ENCODE results near the gene KANSL1.
A peak's percentile ranks its signal among the peaks of the same experiment; 100 is the strongest.
"Not testable (repeated sequence)": the region's sequence is repeated elsewhere in the genome, so short reads cannot be mapped to it uniquely, and the experiment has no call there.

Gene KANSL1

GRCh38 chr17:46106966-46107644 lies 86.1 kb downstream of the KANSL1 start:
- no peaks in the 10 kb centered on the region for H3K9me3 ChIP-seq (ENCODE audit: control insufficient read depth, low read length)
- no peak overlapping the region for H3K9ac ChIP-seq (ENCODE audit: low read length)
- no peak overlapping the region for H2AFZ ChIP-seq (ENCODE audit: low read depth, low read length)
- no peak overlapping the region for H2AK5ac ChIP-seq (ENCODE audit: low read length, severe bottlenecking)
- no peak overlapping the region for H2BK5ac ChIP-seq (ENCODE audit: low read depth, low read length, poor library complexity, severe bottlenecking)
- H3K79me1 ChIP-seq (replicated peaks; ENCODE audit: low read length, poor library complexity, severe bottlenecking), result peaks cover 4% of the 10 kb centered on the region
- no peak overlapping the region for H3K23ac ChIP-seq (ENCODE audit: low read length in 2 of 2)
- no peak overlapping the region for H3K4me2 ChIP-seq (ENCODE audit: low read length, poor library complexity, severe bottlenecking)
- no peak overlapping the region for H4K91ac ChIP-seq (ENCODE audit: low read length)
- no peak overlapping the region for H2BK15ac ChIP-seq (ENCODE audit: low read depth, poor library complexity, severe bottlenecking)
- no peak overlapping the region for H2BK12ac ChIP-seq (ENCODE audit: low read length in 2 of 2)
- H3K27ac ChIP-seq (ENCODE audit: low read length, poor library complexity, severe bottlenecking), result no peak overlapping the region
- no peak overlapping the region for H4K8ac ChIP-seq (ENCODE audit: low read length)
- peak; percentile 37 for DNase-seq
- no peak overlapping the region for H3K4me3 ChIP-seq (ENCODE audit: insufficient read depth in 1 of 2, low read depth in 1 of 2, low read length in 2 of 2)
- 49% methylated on average over 4 of the region's 4 CpGs for WGBS
- H3K14ac ChIP-seq (ENCODE audit: low read length in 2 of 2), result no peak overlapping the region
- H3K4ac ChIP-seq (ENCODE audit: low read depth in 1 of 2, low read length in 2 of 2), result no peak overlapping the region
- H3K4me1 ChIP-seq (ENCODE audit: control insufficient read depth, insufficient read depth, low read depth, low read length), result peaks cover 7% of the 10 kb centered on the region
- H2BK120ac ChIP-seq (ENCODE audit: low read depth, low read length), result no peak overlapping the region
- H3K27me3 ChIP-seq (ENCODE audit: control insufficient read depth in 1 of 2, insufficient read depth in 1 of 2, low read length in 2 of 2), result no peaks in the 10 kb centered on the region
- no peaks in the 10 kb centered on the region for H3K36me3 ChIP-seq (ENCODE audit: control insufficient read depth in 1 of 2, insufficient read depth in 2 of 2, low read depth in 1 of 2, low read length in 2 of 2)
- H3K18ac ChIP-seq (ENCODE audit: low read depth in 1 of 2, low read length in 2 of 2), result no peak overlapping the region

GRCh38 chr17:46102806-46103205 lies 90.4 kb downstream of the KANSL1 start:
- H3K4me2 ChIP-seq (ENCODE audit: low read length, poor library complexity, severe bottlenecking); H3K18ac ChIP-seq (ENCODE audit: low read depth in 1 of 2, low read length in 2 of 2); H3K9ac ChIP-seq (ENCODE audit: low read length); H3K4me1 ChIP-seq (ENCODE audit: control insufficient read depth, insufficient read depth, low read depth, low read length); H2BK120ac ChIP-seq (ENCODE audit: low read depth, low read length); H3K9me3 ChIP-seq (ENCODE audit: control insufficient read depth, low read length); H3K23ac ChIP-seq (ENCODE audit: low read length in 2 of 2); DNase-seq; H3K4me3 ChIP-seq (ENCODE audit: insufficient read depth in 1 of 2, low read depth in 1 of 2, low read length in 2 of 2); H4K8ac ChIP-seq (ENCODE audit: low read length); H4K91ac ChIP-seq (ENCODE audit: low read length); H2BK12ac ChIP-seq (ENCODE audit: low read length in 2 of 2); H2AK5ac ChIP-seq (ENCODE audit: low read length, severe bottlenecking); H3K27me3 ChIP-seq (ENCODE audit: control insufficient read depth in 1 of 2, insufficient read depth in 1 of 2, low read length in 2 of 2); H3K27ac ChIP-seq (ENCODE audit: low read length, poor library complexity, severe bottlenecking); H3K79me1 ChIP-seq (replicated peaks; ENCODE audit: low read length, poor library complexity, severe bottlenecking); H2BK5ac ChIP-seq (ENCODE audit: low read depth, low read length, poor library complexity, severe bottlenecking); H3K14ac ChIP-seq (ENCODE audit: low read length in 2 of 2); H2AFZ ChIP-seq (ENCODE audit: low read depth, low read length); H2BK15ac ChIP-seq (ENCODE audit: low read depth, poor library complexity, severe bottlenecking); H3K4ac ChIP-seq (ENCODE audit: low read depth in 1 of 2, low read length in 2 of 2); H3K36me3 ChIP-seq (ENCODE audit: control insufficient read depth in 1 of 2, insufficient read depth in 2 of 2, low read depth in 1 of 2, low read length in 2 of 2): not testable (repeated sequence)
- WGBS, result 72% methylated on average over 2 of the region's 3 CpGs

DNA sequence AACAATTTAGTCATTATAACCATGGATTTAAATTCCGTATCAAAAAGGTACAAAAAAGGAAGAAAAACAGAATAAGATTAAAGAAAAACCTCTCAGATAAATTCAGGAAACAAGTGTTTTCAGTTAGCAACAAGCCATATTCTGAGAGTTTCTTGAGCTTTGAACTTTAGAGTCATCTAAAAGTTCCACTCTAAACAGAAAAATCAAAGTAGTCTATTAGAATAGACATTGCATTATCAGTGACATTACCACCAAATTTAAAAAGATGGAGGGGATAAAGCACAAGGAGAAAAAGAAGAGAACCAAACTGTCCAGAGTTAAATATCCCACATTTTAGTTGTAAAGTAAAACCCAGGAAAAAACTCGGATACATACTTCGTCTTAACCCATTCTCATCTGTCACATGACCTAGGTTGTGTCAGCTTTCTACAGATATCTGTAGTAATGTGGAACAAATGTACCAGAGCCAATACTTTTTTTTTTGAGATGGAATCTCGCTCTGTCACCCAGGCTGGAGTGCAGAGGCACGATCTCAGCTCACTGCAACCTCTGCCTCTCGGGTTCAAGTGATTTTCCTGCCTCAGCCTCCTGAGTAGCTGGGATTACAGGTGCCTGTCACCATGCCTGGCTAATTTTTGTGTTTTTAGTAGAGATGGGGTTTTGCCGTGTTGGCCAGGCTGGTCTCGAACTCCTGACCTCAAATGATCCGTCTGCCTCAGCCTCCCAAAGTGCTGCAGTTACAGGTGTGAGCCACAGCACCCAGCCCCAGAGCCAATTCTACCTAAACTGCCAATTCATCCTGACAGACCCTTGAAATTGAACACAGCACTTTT lies 91.2 kb downstream of the KANSL1 start:
- not testable (repeated sequence) for H2BK12ac ChIP-seq (ENCODE audit: low read length in 2 of 2); H3K36me3 ChIP-seq (ENCODE audit: control insufficient read depth in 1 of 2, insufficient read depth in 2 of 2, low read depth in 1 of 2, low read length in 2 of 2)
- WGBS, result 91% methylated on average over 6 of the region's 9 CpGs

GRCh38 chr17:46100590-46100989 lies 92.6 kb downstream of the KANSL1 start:
- Histone ChIP-seq H4K8ac (ENCODE audit: low read length) (no peak overlapping the region), H3K23ac (ENCODE audit: low read length in 2 of 2) (no peak overlapping the region)

More for the DNA sequence above, 91.2 kb downstream of the KANSL1 start:
- H4K8ac ChIP-seq (ENCODE audit: low read length); H2BK5ac ChIP-seq (ENCODE audit: low read depth, low read length, poor library complexity, severe bottlenecking); H3K9me3 ChIP-seq (ENCODE audit: control insufficient read depth, low read length); H3K14ac ChIP-seq (ENCODE audit: low read length in 2 of 2); H2AFZ ChIP-seq (ENCODE audit: low read depth, low read length); H3K23ac ChIP-seq (ENCODE audit: low read length in 2 of 2); H3K18ac ChIP-seq (ENCODE audit: low read depth in 1 of 2, low read length in 2 of 2); H2AK5ac ChIP-seq (ENCODE audit: low read length, severe bottlenecking); H3K4me3 ChIP-seq (ENCODE audit: insufficient read depth in 1 of 2, low read depth in 1 of 2, low read length in 2 of 2); H3K27me3 ChIP-seq (ENCODE audit: control insufficient read depth in 1 of 2, insufficient read depth in 1 of 2, low read length in 2 of 2); H3K4ac ChIP-seq (ENCODE audit: low read depth in 1 of 2, low read length in 2 of 2); H4K91ac ChIP-seq (ENCODE audit: low read length); H3K4me1 ChIP-seq (ENCODE audit: control insufficient read depth, insufficient read depth, low read depth, low read length); H2BK120ac ChIP-seq (ENCODE audit: low read depth, low read length); H3K79me1 ChIP-seq (replicated peaks; ENCODE audit: low read length, poor library complexity, severe bottlenecking); H2BK15ac ChIP-seq (ENCODE audit: low read depth, poor library complexity, severe bottlenecking); H3K4me2 ChIP-seq (ENCODE audit: low read length, poor library complexity, severe bottlenecking): not testable (repeated sequence)
- peak overlapping the region; percentile 77 for H3K27ac ChIP-seq (ENCODE audit: low read length, poor library complexity, severe bottlenecking)
- peak; percentile 38 for DNase-seq
- H3K9ac ChIP-seq (ENCODE audit: low read length), result peak overlapping the region; percentile 86

More at GRCh38 chr17:46100590-46100989, 92.6 kb downstream of the KANSL1 start:
- H4K91ac ChIP-seq (ENCODE audit: low read length), result no peak overlapping the region
- no peak for DNase-seq
- peak overlapping the region; percentile 77 for H3K27ac ChIP-seq (ENCODE audit: low read length, poor library complexity, severe bottlenecking)
- 69% methylated on average over 2 of the region's 2 CpGs for whole genome bisulfite sequencing
- H2BK12ac ChIP-seq (ENCODE audit: low read length in 2 of 2), result no peak overlapping the region
- H2AFZ ChIP-seq (ENCODE audit: low read depth, low read length), result no peak overlapping the region
- no peak overlapping the region for H3K4me2 ChIP-seq (ENCODE audit: low read length, poor library complexity, severe bottlenecking)
- H2BK5ac ChIP-seq (ENCODE audit: low read depth, low read length, poor library complexity, severe bottlenecking), result no peak overlapping the region
- H3K14ac ChIP-seq (ENCODE audit: low read length in 2 of 2), result no peak overlapping the region
- H3K27me3 ChIP-seq (ENCODE audit: control insufficient read depth in 1 of 2, insufficient read depth in 1 of 2, low read length in 2 of 2), result no peaks in the 10 kb centered on the region
- H3K9ac ChIP-seq (ENCODE audit: low read length), result peak overlapping the region; percentile 86
- no peaks in the 10 kb centered on the region for H3K9me3 ChIP-seq (ENCODE audit: control insufficient read depth, low read length)
- no peak overlapping the region for H3K4ac ChIP-seq (ENCODE audit: low read depth in 1 of 2, low read length in 2 of 2)
- H3K18ac ChIP-seq (ENCODE audit: low read depth in 1 of 2, low read length in 2 of 2), result no peak overlapping the region
- no peak overlapping the region for H2BK120ac ChIP-seq (ENCODE audit: low read depth, low read length)
- no peaks in the 10 kb centered on the region for H3K36me3 ChIP-seq (ENCODE audit: control insufficient read depth in 1 of 2, insufficient read depth in 2 of 2, low read depth in 1 of 2, low read length in 2 of 2)
- no peak overlapping the region for H2AK5ac ChIP-seq (ENCODE audit: low read length, severe bottlenecking)
- H2BK15ac ChIP-seq (ENCODE audit: low read depth, poor library complexity, severe bottlenecking), result no peak overlapping the region
- no peaks in the 10 kb centered on the region for H3K79me1 ChIP-seq (replicated peaks; ENCODE audit: low read length, poor library complexity, severe bottlenecking)
- H3K4me3 ChIP-seq (ENCODE audit: insufficient read depth in 1 of 2, low read depth in 1 of 2, low read length in 2 of 2), result peak overlapping the region in 1 of 2 experiments; percentile 2
- peaks cover 2% of the 10 kb centered on the region for H3K4me1 ChIP-seq (ENCODE audit: control insufficient read depth, insufficient read depth, low read depth, low read length)

Data from mesenchymal stem cell (in vitro differentiated cells and primary cell).